Fibroblast of villous mesenchyme (primary cell): Measurements from ENCODE around the gene EML6. TPM values are rescaled to one million over a fixed set of nuclear protein-coding genes. Genes with fewer than 3 reads are reported as not detected.

Source experiments
- DNase-seq: peaks from one replicate; pipeline ENCODE4 v3.0.0-alpha.2; 2010; ENCODE audit warnings: low read depth
- H3K4me3 ChIP-seq: 2 replicates; pipeline ENCODE4 v1.5.1; 2011; ENCODE audit warnings: low read depth, mild to moderate bottlenecking, low read length
- CTCF ChIP-seq: IDR thresholded peaks from 2 replicates; pipeline ENCODE4 v1.5.1; 2012; ENCODE audit warnings: low read depth, mild to moderate bottlenecking, low read length; ENCODE audit not compliant: insufficient read depth
- total RNA-seq: library from RNA; depleted of rRNA; stranded (reverse); fragments of >200 nt; gene quantifications from 2 replicates; pipeline ENCODE4 v1.2.3, GENCODE V29; 2012

EML6 gene
- total RNA-seq, 1 donor = 1.3 TPM

GRCh38 chr2:54714996-54715395 is 8.5 kb upstream of the EML6 start:
- TF ChIP-seq CTCF = no peak
- H3K4me3 ChIP-seq = no peak overlapping the region
- no peak for DNase-seq

GRCh38 chr2:54716375-54716774 is 7.1 kb upstream of the EML6 start:
- TF ChIP-seq CTCF = no peak
- DNase-seq = no peak
- H3K4me3 ChIP-seq = no peak overlapping the region

GRCh38 chr2:54720563-54720962 is 2.9 kb upstream of the EML6 start:
- no peak for DNase-seq
- TF ChIP-seq CTCF = no peak
- no peak overlapping the region for H3K4me3 ChIP-seq

- peak overlapping the region; percentile 81 for H3K4me3 ChIP-seq
- DNase-seq = peak; percentile 77
- TF ChIP-seq CTCF = no peak
Measured at GRCh38 chr2:54722641-54723040, 821 bp upstream of the EML6 start.

- peak; percentile 37 for DNase-seq
- H3K4me3 ChIP-seq = peak overlapping the region; percentile 81
- TF ChIP-seq CTCF = no peak
Measured at GRCh38 chr2:54723996-54724559, 616 bp downstream of the EML6 start.

GRCh38 chr2:54724560-54725342 is 1.3 kb downstream of the EML6 start:
- TF ChIP-seq CTCF = no peak
- peak overlapping the region; percentile 81 for H3K4me3 ChIP-seq
- peak; percentile 4 for DNase-seq
